WTC11 (cell line): Measurements from ENCODE around the gene BBLN. TPM values are rescaled to one million over a fixed set of nuclear protein-coding genes. Genes with fewer than 3 reads are reported as not detected.

Source experiments
- ATAC-seq: fragments of 200-7000 bp; cut with Tn5 transposase; 2 replicates; pipeline ENCODE4 v1.10.0; 2021; ENCODE audit warnings: mild to moderate bottlenecking, moderate library complexity
- CTCF ChIA-PET: fragments of 300-600 bp; sonication (Branson Sonifier 250); formaldehyde crosslinking; loops from one replicate; lab custom pipeline; 2021; ENCODE audit warnings: antibody characterized with exemption; lab: Charles Lee
- POLR2A ChIA-PET: fragments of 350-600 bp; sonication (Branson Sonifier 250); formaldehyde crosslinking; loops from one replicate; lab custom pipeline; 2021; ENCODE audit warnings: antibody characterized with exemption; lab: Charles Lee
- DNase-seq: peaks from one replicate; pipeline ENCODE4 v3.0.0; 2021; ENCODE audit warnings: low spot score
- H3K27ac Mint-ChIP-seq: 2 replicates; pipeline ENCODE4 v1.8.0; 2021; ENCODE audit warnings: mixed read lengths
- H3K27me3 Mint-ChIP-seq: 2 replicates; pipeline ENCODE4 v1.8.0; 2021; ENCODE audit warnings: low read depth, mild to moderate bottlenecking, moderate library complexity, mixed read lengths
- H3K36me3 Mint-ChIP-seq: 2 replicates; pipeline ENCODE4 v1.8.0; 2021; ENCODE audit warnings: mixed read lengths
- H3K4me1 Mint-ChIP-seq: 2 replicates; pipeline ENCODE4 v1.8.0; 2022; ENCODE audit warnings: mixed read lengths
- H3K4me3 Mint-ChIP-seq: 2 replicates; pipeline ENCODE4 v1.8.0; 2021; ENCODE audit warnings: mild to moderate bottlenecking, moderate library complexity, mixed read lengths
- H3K9me3 Mint-ChIP-seq: 2 replicates; pipeline ENCODE4 v1.8.0; 2021; ENCODE audit warnings: mixed read lengths
- ATF1 ChIP-seq: sonication (generic); formaldehyde crosslinking; IDR thresholded peaks from 2 replicates; pipeline ENCODE4 v1.8.1; 2023; ENCODE audit warnings: mild to moderate bottlenecking, moderate library complexity, missing genetic modification reagents
- CREB1 ChIP-seq: sonication (generic); formaldehyde crosslinking; IDR thresholded peaks from 2 replicates; pipeline ENCODE4 v1.8.0; 2023; ENCODE audit warnings: mild to moderate bottlenecking, missing genetic modification reagents
- ETV6 ChIP-seq: sonication (generic); formaldehyde crosslinking; IDR thresholded peaks from 2 replicates; pipeline ENCODE4 v1.8.1; 2022; ENCODE audit warnings: mild to moderate bottlenecking, missing genetic modification reagents
- JAZF1 ChIP-seq: fragments of 250-450 bp; sonication (Bioruptor Pico); IDR thresholded peaks from 2 replicates; pipeline ENCODE4 v1.9.0; 2021; ENCODE audit warnings: moderate library complexity, mild to moderate bottlenecking, inconsistent platforms
- NFYB ChIP-seq: sonication (generic); formaldehyde crosslinking; conservative IDR thresholded peaks from 2 replicates; pipeline ENCODE4 v1.8.0; 2022; ENCODE audit warnings: low read depth, missing genetic modification reagents
- PRRX2 ChIP-seq: fragments of 250-450 bp; sonication (Bioruptor Pico); IDR thresholded peaks from 2 replicates; pipeline ENCODE4 v1.8.0; 2021; ENCODE audit warnings: mild to moderate bottlenecking
- RORB ChIP-seq: fragments of 250-450 bp; sonication (Bioruptor Pico); IDR thresholded peaks from 2 replicates; pipeline ENCODE4 v1.9.0; 2021; ENCODE audit warnings: mild to moderate bottlenecking
- SMAD3 ChIP-seq: sonication (generic); formaldehyde crosslinking; IDR thresholded peaks from 2 replicates; pipeline ENCODE4 v1.8.0; 2022; ENCODE audit warnings: missing genetic modification reagents, mild to moderate bottlenecking, borderline replicate concordance
- ZNF138 ChIP-seq: sonication (generic); formaldehyde crosslinking; conservative IDR thresholded peaks from 2 replicates; pipeline ENCODE4 v1.8.1; 2022; ENCODE audit warnings: mild to moderate bottlenecking, moderate library complexity, missing genetic modification reagents
- ZNF219 ChIP-seq: sonication (generic); formaldehyde crosslinking; IDR thresholded peaks from 2 replicates; pipeline ENCODE4 v1.8.0; 2023; ENCODE audit warnings: missing genetic modification reagents, mild to moderate bottlenecking, borderline replicate concordance
- ZNF671 ChIP-seq: fragments of 250-450 bp; sonication (Bioruptor Pico); IDR thresholded peaks from 2 replicates; pipeline ENCODE4 v1.8.0; 2021; ENCODE audit warnings: mild to moderate bottlenecking
- total RNA-seq: library from RNA; stranded (reverse); gene quantifications from 3 replicates; pipeline ENCODE4 v1.2.3, GENCODE V29; 2021
- TF ChIP-seq, protein P1 (sequence below): fragments of 250-450 bp; sonication (Bioruptor Pico); conservative IDR thresholded peaks from 2 replicates; pipeline ENCODE4 v1.9.0; 2021; ENCODE audit warnings: mild to moderate bottlenecking
- TF ChIP-seq, protein P2 (sequence below): fragments of 200-600 bp; IDR thresholded peaks from 2 replicates; pipeline ENCODE4 v1.8.0; 2022; ENCODE audit warnings: antibody characterized with exemption
- TF ChIP-seq, protein P3 (sequence below): fragments of 250-450 bp; sonication (Bioruptor Pico); IDR thresholded peaks from 2 replicates; pipeline ENCODE4 v1.8.0; 2021; ENCODE audit warnings: mild to moderate bottlenecking
- TF ChIP-seq, protein P4 (sequence below): sonication (generic); formaldehyde crosslinking; IDR thresholded peaks from 2 replicates; pipeline ENCODE4 v1.8.0; 2022; ENCODE audit warnings: mild to moderate bottlenecking, missing genetic modification reagents
- TF ChIP-seq, protein P5 (sequence below): sonication (generic); formaldehyde crosslinking; IDR thresholded peaks from 2 replicates; pipeline ENCODE4 v1.8.0; 2023; ENCODE audit warnings: missing genetic modification reagents, mild to moderate bottlenecking, borderline replicate concordance
- TF ChIP-seq, protein P6 (sequence below): sonication (generic); formaldehyde crosslinking; IDR thresholded peaks from 2 replicates; pipeline ENCODE4 v1.8.1; 2023; ENCODE audit warnings: mild to moderate bottlenecking, moderate library complexity, missing genetic modification reagents

Gene BBLN
- total RNA-seq, 1 experiment from 2014 or later: 77.1 TPM

DNA sequence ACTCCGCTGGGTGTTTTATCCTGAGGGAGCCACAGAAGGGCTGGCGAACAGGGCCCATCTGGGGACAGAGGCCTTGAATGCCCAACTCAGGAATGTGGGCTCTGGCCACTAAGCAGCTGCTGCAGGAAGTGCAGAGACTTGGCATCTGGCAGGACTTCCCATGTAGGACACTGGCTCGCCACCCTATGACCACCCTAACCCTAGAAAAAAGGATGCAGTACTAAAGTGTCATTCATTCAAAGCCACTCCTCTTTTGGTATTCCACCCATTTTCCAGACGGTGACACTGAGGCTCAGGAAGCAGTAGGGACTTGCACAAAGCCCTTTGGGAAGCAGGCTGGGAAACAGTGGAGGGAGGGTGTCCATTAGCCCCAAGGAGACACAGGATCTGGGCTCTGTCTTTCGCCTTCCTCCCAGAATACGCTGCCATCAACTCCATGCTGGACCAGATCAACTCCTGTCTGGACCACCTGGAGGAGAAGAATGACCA lies 3.0 kb downstream of the BBLN start:
- POLR2A ChIA-PET: no interaction called here
- H3K27ac Mint-ChIP-seq: no peak overlapping the region

DNA sequence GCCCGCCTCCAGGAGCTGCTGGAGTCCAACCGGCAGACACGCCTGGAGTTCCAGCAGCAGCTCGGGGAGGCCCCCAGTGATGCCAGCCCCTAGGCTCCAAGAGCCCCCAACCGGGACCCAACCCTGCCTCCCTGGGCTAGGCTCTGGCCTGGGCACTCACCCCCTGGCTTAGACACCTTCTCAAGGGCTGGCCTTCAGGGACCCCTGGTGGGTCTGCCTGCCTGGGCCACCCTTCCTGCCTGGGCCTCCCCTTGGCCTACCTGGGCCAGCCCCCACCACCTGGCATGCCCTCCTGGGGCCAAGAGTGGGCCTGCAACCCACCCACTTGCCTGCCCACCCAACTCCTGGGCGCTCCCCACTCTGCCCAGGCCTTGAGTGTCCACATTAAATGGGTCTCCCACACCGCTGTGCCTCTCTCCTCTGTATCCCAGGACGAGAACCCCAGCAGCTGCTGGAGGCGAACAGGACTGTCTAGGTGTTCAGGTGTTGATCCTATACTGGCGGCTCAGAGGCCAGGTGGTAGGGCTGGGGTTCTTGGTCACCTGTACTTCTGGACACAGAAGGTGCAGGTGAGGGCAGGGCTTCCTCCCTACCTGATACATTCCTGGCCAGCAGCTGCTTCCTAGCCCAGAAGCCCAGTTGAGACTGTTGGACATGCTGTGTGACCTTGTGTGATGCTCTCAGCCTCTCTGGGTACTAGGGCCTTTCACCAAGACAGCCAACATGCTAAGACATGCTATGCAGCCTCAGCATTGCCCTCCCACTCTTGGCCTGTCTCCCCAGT lies 3.6 kb downstream of the BBLN start:
- CTCF ChIA-PET: interaction anchor here (2.1 kb wide), 1 partner anchor 39 kb away, joined by 7 read pairs; no protein-coding TSS in a partner anchor
- Mint-ChIP-seq H3K4me3 (no peak overlapping the region), H3K27ac (no peak overlapping the region), H3K4me1 (peaks cover 5% of the 10 kb centered on the region), H3K27me3 (no peaks in the 10 kb centered on the region)
- POLR2A ChIA-PET: no interaction called here
- no peak for DNase-seq
- ATAC-seq: no peak
- TF ChIP-seq, protein P1, sequence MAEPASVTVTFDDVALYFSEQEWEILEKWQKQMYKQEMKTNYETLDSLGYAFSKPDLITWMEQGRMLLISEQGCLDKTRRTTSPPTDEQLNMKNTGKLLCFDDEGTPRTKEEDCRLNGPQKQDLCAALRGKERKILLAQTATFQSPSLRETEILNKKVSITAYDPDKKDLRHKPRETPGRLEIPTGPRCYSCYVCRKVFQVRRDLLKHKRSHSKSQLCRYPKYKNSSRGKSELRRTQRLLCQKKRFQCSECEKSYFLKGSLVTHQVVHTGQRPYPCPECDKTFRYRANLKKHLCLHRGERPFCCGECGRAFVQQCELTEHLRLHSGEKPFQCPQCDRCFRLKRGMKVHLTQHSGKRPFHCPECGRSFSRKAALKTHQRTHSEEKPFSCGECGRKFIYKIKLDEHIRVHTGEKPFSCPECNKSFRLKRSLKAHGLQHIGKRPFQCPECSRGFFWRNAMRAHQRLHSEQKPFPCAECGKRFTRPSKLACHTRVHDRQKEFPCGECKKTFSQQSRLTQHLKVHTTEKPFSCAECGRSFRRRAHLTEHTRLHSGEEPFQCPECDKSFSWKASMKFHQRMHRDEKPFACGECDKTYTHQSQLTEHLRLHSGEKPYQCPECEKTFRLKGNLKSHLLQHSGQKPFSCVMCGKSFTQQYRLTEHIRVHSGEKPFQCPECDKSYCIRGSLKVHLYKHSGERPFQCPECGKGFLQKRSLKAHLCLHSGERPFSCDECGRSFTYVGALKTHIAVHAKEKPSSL (CRISPR knock-in tag): no peak
- TF ChIP-seq, protein P2, sequence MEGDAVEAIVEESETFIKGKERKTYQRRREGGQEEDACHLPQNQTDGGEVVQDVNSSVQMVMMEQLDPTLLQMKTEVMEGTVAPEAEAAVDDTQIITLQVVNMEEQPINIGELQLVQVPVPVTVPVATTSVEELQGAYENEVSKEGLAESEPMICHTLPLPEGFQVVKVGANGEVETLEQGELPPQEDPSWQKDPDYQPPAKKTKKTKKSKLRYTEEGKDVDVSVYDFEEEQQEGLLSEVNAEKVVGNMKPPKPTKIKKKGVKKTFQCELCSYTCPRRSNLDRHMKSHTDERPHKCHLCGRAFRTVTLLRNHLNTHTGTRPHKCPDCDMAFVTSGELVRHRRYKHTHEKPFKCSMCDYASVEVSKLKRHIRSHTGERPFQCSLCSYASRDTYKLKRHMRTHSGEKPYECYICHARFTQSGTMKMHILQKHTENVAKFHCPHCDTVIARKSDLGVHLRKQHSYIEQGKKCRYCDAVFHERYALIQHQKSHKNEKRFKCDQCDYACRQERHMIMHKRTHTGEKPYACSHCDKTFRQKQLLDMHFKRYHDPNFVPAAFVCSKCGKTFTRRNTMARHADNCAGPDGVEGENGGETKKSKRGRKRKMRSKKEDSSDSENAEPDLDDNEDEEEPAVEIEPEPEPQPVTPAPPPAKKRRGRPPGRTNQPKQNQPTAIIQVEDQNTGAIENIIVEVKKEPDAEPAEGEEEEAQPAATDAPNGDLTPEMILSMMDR: no peak
- TF ChIP-seq ZNF138 (CRISPR knock-in tag): no peak
- TF ChIP-seq, protein P3, sequence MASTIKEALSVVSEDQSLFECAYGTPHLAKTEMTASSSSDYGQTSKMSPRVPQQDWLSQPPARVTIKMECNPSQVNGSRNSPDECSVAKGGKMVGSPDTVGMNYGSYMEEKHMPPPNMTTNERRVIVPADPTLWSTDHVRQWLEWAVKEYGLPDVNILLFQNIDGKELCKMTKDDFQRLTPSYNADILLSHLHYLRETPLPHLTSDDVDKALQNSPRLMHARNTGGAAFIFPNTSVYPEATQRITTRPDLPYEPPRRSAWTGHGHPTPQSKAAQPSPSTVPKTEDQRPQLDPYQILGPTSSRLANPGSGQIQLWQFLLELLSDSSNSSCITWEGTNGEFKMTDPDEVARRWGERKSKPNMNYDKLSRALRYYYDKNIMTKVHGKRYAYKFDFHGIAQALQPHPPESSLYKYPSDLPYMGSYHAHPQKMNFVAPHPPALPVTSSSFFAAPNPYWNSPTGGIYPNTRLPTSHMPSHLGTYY (CRISPR knock-in tag): no peak
- TF ChIP-seq ZNF219: no peak
- TF ChIP-seq SMAD3 (CRISPR knock-in tag): no peak
- TF ChIP-seq, all 79 proteins: peak for 0
- Mint-ChIP-seq H3K36me3 (peaks cover 24% of the 10 kb centered on the region), H3K9me3 (no peaks in the 10 kb centered on the region)

More for the DNA sequence above, 3.0 kb downstream of the BBLN start:
- Mint-ChIP-seq H3K4me3 (no peak overlapping the region), H3K36me3 (peaks cover 21% of the 10 kb centered on the region), H3K9me3 (no peaks in the 10 kb centered on the region), H3K4me1 (peaks cover 5% of the 10 kb centered on the region), H3K27me3 (no peaks in the 10 kb centered on the region)
- DNase-seq: no peak
- TF ChIP-seq, protein P4, sequence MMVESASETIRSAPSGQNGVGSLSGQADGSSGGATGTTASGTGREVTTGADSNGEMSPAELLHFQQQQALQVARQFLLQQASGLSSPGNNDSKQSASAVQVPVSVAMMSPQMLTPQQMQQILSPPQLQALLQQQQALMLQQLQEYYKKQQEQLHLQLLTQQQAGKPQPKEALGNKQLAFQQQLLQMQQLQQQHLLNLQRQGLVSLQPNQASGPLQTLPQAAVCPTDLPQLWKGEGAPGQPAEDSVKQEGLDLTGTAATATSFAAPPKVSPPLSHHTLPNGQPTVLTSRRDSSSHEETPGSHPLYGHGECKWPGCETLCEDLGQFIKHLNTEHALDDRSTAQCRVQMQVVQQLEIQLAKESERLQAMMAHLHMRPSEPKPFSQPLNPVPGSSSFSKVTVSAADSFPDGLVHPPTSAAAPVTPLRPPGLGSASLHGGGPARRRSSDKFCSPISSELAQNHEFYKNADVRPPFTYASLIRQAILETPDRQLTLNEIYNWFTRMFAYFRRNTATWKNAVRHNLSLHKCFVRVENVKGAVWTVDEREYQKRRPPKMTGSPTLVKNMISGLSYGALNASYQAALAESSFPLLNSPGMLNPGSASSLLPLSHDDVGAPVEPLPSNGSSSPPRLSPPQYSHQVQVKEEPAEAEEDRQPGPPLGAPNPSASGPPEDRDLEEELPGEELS (CRISPR knock-in tag): no peak
- TF ChIP-seq PRRX2 (CRISPR knock-in tag) (no peak), ZNF671 (CRISPR knock-in tag) (no peak), RORB (no peak), ATF1 (CRISPR knock-in tag) (no peak), CREB1 (CRISPR knock-in tag) (no peak), NFYB (no peak), ETV6 (CRISPR knock-in tag) (no peak), JAZF1 (CRISPR knock-in tag) (no peak)
- TF ChIP-seq, protein P5, sequence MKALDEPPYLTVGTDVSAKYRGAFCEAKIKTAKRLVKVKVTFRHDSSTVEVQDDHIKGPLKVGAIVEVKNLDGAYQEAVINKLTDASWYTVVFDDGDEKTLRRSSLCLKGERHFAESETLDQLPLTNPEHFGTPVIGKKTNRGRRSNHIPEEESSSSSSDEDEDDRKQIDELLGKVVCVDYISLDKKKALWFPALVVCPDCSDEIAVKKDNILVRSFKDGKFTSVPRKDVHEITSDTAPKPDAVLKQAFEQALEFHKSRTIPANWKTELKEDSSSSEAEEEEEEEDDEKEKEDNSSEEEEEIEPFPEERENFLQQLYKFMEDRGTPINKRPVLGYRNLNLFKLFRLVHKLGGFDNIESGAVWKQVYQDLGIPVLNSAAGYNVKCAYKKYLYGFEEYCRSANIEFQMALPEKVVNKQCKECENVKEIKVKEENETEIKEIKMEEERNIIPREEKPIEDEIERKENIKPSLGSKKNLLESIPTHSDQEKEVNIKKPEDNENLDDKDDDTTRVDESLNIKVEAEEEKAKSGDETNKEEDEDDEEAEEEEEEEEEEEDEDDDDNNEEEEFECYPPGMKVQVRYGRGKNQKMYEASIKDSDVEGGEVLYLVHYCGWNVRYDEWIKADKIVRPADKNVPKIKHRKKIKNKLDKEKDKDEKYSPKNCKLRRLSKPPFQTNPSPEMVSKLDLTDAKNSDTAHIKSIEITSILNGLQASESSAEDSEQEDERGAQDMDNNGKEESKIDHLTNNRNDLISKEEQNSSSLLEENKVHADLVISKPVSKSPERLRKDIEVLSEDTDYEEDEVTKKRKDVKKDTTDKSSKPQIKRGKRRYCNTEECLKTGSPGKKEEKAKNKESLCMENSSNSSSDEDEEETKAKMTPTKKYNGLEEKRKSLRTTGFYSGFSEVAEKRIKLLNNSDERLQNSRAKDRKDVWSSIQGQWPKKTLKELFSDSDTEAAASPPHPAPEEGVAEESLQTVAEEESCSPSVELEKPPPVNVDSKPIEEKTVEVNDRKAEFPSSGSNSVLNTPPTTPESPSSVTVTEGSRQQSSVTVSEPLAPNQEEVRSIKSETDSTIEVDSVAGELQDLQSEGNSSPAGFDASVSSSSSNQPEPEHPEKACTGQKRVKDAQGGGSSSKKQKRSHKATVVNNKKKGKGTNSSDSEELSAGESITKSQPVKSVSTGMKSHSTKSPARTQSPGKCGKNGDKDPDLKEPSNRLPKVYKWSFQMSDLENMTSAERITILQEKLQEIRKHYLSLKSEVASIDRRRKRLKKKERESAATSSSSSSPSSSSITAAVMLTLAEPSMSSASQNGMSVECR (CRISPR knock-in tag): no peak
- TF ChIP-seq, protein P6, sequence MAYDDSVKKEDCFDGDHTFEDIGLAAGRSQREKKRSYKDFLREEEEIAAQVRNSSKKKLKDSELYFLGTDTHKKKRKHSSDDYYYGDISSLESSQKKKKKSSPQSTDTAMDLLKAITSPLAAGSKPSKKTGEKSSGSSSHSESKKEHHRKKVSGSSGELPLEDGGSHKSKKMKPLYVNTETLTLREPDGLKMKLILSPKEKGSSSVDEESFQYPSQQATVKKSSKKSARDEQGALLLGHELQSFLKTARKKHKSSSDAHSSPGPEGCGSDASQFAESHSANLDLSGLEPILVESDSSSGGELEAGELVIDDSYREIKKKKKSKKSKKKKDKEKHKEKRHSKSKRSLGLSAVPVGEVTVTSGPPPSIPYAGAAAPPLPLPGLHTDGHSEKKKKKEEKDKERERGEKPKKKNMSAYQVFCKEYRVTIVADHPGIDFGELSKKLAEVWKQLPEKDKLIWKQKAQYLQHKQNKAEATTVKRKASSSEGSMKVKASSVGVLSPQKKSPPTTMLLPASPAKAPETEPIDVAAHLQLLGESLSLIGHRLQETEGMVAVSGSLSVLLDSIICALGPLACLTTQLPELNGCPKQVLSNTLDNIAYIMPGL (CRISPR knock-in tag): no peak
- CTCF ChIA-PET: interaction anchor here (2.1 kb wide), 1 partner anchor 38 kb away, joined by 7 read pairs; no protein-coding TSS in a partner anchor
- no peak for ATAC-seq
